Myocyte (in vitro differentiated cells): ENCODE data around the gene DNM2. TPM values are rescaled to one million over a fixed set of nuclear protein-coding genes. Genes with fewer than 3 reads are reported as not detected.

ENCODE experiments used
- microRNA counts: library from miRNA; unstranded; fragments of <30 nt; microRNA quantifications from one replicate; lab custom pipeline; 2016
- microRNA-seq: library from miRNA; unstranded; fragments of <30 nt; microRNA quantifications from one replicate; pipeline ENCODE4, GENCODE V29; 2016
- total RNA-seq: library from RNA; depleted of rRNA; stranded (reverse); fragments of >200 nt; gene quantifications from 2 replicates; pipeline ENCODE4 v1.2.3, GENCODE V29; 2014

Gene DNM2
- total RNA-seq, 1 donor from 2014 or later, result 71.8 TPM

MicroRNAs encoded within 50 kb of the gene (microRNA counts, 767-probe panel; counts per million panel counts)
- microRNA hsa-miR-638 (lab: Ali Mortazavi, UCI), result not detected

Small RNA genes lying within 50 kb of the gene (microRNA-seq; reads per million reads assigned to microRNA genes)
- gene MIR199A1, result not detected
- gene MIR4748, result not detected
- not detected for gene MIR638
- gene MIR6793, result not detected

Other genes with a start within 250 kb of the DNM2 start
- 80.2 and 102 TPM in 2 replicates for gene KEAP1, start 214.7 kb upstream of the DNM2 start, total RNA-seq
- 0.21 and 1.1 TPM in 2 replicates for gene S1PR5, start 200.6 kb upstream of the DNM2 start, total RNA-seq
- gene ATG4D, start 174.2 kb upstream of the DNM2 start, total RNA-seq, result 36.8 and 52.8 TPM in 2 replicates
- gene KRI1, start 152.1 kb upstream of the DNM2 start, total RNA-seq, result 13.9 and 22.1 TPM in 2 replicates
- 10.2 and 16.5 TPM in 2 replicates for gene CDKN2D, start 149.1 kb upstream of the DNM2 start, total RNA-seq
- gene AP1M2, start 130.8 kb upstream of the DNM2 start, total RNA-seq, result 1.6 TPM in 1 of 2 replicates, not detected in the other
- 81.9 and 100 TPM in 2 replicates for gene SLC44A2, start 92.5 kb upstream of the DNM2 start, total RNA-seq
- 94.6 and 116 TPM in 2 replicates for gene ILF3, start 63.7 kb upstream of the DNM2 start, total RNA-seq
- 40.5 and 43.1 TPM in 2 replicates for gene QTRT1, start 16.6 kb upstream of the DNM2 start, total RNA-seq
- gene TMED1, start 118.1 kb downstream of the DNM2 start, total RNA-seq, result 84.8 and 87.4 TPM in 2 replicates
- 0.21 and 1.1 TPM in 2 replicates for gene C19orf38, start 130.3 kb downstream of the DNM2 start, total RNA-seq
- 37.1 and 42.6 TPM in 2 replicates for gene CARM1, start 153.5 kb downstream of the DNM2 start, total RNA-seq
- 50.4 and 57.9 TPM in 2 replicates for gene YIPF2, start 210.6 kb downstream of the DNM2 start, total RNA-seq
- 33.8 and 44.3 TPM in 2 replicates for gene TIMM29, start 210.7 kb downstream of the DNM2 start, total RNA-seq
- gene SMARCA4, start 243.0 kb downstream of the DNM2 start, total RNA-seq, result 80.2 and 89.3 TPM in 2 replicates